ENCODE data around the gene FRMD1.

The FRMD1 gene

DNA sequence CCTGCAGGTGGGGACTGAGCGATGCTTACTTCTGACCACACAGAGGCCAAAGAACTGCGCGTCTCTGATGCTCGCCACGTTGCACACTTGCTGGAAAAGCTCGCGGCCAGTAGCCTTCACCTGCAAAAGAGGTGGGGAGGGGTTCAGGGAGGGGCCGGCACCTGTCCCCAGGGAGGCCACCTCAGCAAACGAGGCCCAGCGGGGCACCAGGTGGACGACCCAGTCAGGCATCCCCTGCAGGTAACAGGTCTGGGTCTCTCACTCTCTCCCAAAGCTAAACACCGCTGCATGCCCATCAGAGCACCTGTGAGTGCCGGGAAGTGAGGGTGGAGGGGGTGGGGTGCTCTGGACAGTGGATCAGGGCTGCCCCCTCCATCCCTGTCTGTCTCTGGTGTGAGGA is 3.8 kb downstream of the FRMD1 start:
- DNase-seq = no peak

DNA sequence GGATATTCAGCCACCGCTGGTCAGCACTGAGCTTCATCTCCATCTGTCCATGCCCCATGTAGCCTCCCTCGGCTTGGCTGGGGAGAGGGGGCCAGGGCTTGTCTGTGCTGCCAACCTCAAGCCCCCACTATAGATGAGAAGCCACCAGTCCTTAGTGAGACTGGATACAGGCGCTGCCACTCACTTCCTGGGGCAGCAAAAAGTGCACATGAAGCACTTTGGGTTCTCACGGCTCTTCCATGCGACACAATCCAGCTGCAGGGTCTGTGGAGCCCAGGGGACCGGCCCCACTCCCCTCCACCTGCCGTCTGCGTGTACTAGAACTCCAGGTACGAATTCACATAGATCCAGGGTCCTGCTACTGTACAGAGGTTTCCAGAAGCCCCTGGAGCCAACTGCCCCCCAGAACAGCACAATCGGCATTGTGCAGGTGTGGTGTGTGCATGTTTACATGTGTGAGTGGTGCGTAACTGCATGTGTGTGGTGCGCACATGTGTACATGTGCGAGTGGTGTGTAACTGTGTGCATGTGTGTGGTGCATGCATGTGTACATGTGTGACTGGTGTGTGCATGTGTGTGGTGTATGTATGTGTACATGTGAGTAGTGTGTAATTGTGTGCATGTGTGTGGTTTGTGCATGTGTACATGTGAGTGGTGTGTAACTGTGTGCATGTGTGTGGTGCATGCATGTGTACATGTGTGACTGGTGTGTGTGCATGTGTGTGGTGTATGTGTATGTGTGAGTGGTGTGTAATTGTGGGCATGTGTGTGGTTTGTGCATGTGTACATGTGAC is 4.9 kb downstream of the FRMD1 start:
- DNase-seq = no peak

- no peak for DNase-seq
These were observed 6.3 kb downstream of the FRMD1 start for GRCh38 chr6:168072730-168073129.

DNA sequence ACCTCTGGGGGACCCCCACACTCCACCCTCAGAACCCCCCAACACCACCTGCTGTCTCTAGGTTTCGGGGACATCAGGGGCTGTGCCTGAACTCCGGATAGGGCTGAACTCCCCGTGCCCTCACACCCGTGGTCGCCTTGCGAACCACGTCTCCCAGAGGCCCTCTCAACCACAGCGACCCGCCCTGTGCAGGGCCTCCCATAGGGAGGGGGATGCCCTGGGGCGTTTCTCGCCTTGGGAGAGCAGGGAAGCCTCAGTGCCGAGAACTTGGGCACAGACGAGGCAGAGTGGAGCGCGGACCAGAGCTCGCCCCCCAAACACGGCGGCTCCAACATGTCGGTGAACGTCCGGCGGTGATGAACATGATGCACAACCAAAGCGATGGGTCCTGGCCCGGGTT is 6.8 kb downstream of the FRMD1 start:
- no peak for DNase-seq

DNA sequence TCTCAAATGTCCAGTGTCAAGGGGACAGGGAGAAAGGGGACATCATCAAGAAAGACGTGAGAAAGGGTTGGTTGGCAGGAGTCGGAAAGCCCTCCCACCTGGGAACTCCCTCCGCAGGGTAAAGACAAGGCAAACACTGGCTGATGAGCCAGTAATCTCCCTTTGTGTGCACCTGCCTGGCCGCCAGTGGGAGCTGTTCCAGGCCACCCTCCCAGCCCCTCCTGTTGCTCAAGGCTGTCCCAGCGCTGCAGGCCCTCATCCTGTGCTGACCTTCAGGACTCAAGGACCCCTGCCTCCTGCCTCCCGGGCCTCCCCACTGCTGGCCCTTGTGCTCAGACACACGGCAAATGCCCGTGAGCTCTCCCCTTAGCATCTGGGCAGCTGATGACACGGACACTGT is 7.4 kb downstream of the FRMD1 start:
- DNase-seq = no peak

DNA sequence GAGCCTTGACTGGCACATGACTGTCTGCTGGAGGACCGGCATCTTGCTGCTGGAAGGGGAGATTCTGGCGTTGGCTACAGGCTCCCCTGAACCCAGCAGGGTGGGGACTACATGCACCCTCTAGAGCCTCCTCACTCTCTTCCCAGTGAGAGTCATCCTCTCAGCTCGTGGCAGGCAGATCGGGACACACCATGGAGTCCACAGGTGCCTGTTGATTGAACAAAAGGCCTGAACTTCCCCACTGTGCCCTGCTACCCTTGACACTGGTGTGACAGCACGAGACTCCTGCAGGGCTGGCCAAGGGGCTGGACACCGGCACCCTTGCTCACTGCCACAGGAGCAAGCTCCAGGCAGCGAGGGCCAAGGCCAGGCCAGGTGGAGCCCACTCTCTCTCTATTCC is 8.2 kb downstream of the FRMD1 start:
- no peak for DNase-seq

DNA sequence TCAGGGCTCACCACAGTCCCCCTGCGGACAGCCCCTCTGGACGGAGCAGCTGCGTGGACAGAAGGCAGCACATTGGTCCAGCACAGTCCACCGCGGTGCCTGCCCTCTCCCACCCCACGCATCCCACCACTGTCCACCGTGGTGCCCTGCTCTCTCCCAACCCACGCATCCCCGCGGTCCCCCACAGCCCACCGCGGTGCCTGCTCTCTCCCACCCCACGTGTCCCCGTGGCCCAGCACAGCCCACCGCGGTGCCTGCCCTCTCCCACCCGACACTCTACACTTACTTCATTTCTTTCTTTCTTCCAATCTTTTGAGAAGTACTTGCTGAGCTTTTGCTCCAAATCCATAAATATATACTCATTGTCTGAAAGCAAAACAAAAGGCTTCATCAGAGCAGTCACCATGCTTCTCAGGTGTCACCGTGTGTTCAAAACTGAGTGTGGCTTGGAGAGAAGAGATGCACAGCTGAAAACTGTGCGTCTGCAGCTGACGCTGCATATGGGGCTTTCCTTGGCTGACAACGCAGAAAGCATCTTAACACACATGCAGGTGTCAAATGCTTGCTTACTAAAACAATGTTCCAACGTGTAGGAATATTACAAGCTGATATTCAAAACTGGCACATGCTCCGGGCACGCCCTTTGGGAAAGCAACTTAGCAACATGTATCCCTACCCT is 11.8 kb downstream of the FRMD1 start:
- DNase-seq = no peak

DNA sequence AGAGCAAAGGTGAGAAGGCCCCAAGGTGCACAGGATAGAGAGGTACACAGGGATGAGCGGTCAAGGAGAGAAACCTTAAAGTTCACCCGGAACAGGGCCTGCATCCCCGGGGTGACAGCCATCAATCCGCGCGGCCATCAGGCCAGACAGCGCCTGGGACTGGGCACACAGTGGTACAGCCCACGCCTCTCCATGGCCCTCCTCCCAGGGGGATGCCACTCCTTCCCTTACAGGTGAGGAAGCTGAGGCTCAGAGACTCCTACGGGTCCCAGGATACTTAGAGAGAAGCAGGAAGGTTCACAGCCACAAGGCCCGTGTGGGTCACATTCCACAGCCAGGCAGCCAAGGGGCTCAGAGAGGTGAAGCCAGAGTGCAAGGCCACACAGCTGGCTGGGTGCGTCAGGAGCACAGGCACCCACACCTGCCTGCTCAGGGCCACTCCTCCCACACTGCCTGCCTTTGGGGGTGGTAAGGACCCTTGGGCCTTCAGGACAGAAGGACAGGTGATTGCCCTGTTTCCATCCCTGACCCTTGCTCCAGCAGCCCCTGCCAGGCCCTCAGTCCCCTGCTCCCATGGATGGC is 14.7 kb downstream of the FRMD1 start:
- no peak for DNase-seq

GRCh38 chr6:168063431-168063830 is 15.6 kb downstream of the FRMD1 start:
- no peak for DNase-seq

DNA sequence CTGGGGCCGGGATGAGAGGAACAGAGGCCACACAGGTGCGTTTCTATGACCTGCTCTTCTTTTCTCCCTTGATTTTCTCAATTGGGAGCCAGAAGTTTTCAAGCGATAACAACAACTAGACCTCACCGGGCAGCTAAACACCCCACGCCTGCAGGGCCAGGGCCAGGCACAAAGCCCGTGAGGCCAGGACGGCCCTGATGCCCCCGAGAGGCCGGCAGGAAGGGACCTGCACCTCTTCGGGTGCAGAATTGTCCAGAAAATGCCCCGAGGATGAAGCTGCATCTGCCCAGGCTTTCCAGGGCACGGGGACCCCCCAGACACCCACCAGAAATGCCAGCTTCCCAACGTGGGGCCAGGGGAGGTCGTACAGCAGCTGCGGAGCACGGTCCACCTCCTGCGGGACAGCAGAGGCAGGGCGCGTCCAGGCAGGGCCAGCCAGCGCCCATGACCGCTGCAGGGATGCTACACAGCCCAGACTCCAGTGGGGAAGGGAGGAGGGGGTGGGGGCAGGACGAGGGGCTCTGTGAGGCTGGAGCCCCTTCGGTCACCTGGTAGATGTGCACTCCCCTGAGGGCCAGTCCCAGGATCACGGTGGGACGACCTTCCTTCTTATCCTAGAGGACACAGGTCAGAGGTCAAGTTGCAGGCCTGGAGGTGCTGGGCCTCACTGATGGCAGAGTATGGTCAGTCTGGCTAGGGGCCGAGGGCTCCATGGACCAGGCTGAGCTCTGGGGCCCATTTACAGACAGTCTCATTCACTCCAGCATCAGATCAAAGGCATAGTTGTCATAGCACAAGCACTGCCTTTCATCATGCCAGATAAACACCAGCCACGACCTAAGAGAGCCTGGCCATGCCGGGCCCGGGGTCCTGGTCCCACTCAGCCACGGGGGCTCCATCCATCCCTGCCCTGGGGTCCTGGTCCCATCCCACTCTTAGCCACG is 16.4 kb downstream of the FRMD1 start:
- DNase-seq = no peak

DNA sequence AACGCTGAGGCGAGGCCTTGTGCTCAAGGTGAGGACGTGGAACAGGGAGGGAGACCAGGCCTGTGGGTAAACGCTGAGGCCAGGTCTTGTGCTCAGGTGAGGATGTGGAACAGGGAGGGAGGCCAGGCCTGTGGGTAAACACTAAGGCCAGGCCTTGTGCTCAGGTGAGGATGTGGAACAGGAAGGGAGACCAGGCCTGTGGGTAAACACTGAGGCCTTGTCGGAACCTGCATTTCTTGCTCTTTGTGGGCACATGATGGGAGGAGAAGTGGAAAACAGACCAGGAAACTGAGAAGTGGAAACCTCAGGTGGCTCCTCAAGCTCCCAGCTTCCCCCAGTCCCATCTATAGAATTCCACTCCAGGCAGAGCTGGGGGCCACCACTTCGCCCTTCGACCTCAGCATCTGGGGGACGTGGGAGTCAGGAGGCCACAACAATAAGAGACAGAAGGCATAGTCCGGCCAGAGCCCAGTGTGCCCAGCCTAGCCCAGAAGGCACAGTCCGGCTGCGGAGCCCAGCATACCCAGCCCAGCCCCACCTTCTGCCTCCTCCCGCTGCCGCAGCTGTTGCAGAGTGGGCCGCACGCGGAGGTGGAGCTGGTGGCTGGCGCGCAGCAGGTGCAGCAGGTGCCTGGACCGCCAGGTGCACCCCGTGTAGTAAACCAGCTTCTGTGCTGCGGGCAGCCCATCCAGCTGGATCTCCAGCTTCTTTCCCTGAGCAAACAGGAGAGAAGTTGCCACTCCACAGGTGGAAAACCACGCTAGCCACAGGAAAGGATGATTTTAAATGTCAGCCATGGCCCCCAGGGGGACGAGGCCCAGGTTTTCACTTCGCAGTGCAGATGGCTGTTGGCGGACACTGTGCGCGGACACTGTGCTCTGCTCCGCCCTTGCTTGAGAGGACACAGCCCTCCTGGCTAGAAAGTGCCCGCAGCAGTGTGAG is 17.5 kb downstream of the FRMD1 start:
- DNase-seq = no peak

- no peak for DNase-seq
These were observed 18.5 kb downstream of the FRMD1 start for GRCh38 chr6:168060521-168060931.

DNA sequence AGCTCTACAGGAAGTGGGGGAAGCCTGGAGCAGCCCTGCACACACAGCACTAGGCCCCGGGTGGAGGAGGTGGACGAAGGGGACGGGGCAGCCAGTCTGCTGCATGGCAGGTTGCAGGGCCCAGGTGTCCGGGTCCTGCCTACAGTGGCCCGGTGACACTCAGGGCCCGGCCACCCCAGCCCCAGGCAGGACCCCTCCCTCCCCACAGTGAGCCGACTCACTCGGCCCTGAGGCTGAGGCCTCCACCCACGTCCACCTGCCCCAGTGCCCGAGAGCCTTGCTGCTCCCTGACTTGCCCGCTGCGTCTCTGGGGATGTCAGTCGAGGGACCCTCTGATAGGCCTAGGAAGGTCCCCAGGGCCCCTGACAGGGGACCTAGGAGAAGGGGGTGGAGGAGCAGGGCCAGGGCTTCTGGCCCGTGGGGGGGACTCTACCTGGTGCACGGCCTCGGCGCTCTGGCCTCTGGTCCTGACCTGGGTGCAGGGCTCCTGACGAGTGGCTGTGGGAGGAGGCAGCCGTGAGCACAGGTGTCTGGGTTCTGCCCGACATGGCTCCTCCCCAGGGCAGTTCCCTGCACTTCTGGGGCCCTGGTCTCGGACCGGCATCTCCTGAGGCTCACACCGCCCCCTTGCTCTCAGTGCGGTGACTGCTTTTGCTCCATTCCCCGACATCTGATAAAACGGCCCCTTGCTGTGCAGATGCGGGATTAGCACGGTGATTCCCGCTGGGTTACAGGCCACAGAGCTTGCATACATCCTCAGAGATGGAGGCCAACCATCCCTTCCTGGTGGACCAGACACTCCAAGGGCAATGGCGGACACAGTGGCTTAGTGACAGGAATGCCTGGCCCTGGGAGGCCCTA is 20.1 kb downstream of the FRMD1 start:
- no peak for DNase-seq

- no peak for DNase-seq
These were observed 21.2 kb downstream of the FRMD1 start for GRCh38 chr6:168057836-168058235.

- DNase-seq = no peak
These were observed 22.0 kb downstream of the FRMD1 start for GRCh38 chr6:168056892-168057527.

DNA sequence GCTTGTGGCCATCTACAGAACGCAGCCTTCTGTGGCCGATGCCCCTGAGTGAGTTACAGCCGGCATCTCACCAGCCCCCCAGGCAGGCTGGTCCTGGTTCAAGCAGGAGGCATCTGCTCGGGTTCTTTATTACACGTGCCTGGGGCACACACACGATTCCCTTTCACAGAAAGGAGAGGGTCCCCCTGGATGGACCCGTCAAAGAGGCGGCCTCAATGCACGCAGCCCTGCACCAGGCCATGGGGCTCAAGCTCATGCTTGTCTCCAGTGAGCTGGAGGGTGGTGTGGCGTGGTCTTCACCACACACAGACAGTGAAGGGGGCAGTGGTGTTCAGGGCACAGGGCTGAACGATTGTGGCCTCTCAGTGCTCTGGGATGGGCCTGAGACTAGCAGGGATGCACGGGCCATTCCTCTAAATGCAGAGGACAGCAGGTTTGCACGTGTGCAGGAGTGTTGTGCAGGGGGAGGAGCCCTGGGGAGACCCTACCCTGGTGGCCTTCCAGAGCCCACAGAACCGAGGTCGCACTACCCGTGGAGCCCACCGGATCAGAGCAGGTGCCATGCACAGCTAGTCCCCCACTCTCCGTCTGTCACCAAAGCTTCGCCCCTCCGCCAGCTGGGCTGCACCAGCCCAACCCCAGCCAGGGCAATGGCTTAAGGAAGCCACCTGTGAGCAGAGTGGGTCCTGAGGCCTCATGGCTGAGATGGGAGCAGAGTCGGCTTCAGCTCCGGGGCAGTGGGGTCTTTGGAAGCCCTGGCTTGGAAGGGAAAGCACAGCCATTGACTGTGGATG is 23.1 kb downstream of the FRMD1 start:
- DNase-seq = no peak

DNA sequence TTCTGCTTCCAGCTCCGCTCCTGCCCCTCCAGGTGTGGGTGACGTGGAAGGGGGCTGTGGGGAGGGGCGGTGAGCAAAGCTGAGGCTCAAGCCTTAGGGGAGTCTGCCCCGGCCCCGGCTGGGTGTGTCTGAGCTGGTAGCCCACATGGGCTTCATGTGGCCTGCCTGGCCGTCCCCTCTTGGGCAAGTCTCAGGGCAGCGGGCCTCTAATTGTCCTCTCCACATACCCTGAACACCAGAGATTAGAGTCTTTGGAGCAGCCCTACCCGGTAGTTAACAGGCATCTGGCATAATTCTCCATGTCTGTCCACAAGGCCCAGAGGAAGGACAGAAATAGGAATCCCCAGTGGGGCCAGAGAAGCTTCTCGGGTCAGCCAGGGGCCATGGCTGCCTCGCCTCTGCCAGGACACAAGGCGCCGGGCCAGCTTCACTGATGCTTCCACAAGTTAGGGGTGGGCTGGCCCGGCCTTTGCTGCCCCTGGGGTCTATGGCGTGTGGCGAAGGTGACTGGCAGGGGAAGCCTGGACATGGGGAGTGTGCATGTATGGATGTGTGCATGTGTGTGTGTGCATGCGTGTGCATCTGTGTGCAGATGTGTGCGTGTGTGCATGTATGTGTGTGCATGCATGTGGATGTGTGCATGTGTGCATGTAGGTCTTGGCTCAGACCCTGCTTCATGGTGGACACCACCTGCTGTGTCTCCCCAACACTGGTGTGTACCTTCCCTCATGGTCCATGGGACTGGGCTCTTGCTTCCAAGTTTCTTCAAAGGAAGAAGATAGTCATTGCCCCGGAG is 24.0 kb downstream of the FRMD1 start:
- DNase-seq = no peak

- DNase-seq = no peak
These were observed 25.0 kb downstream of the FRMD1 start for GRCh38 chr6:168053957-168054471.
